ENCODE results near the gene NTRK2. TPM values are rescaled to one million over a fixed set of nuclear protein-coding genes. Genes with fewer than 3 reads are reported as not detected.

The NTRK2 gene
- total RNA-seq, 1 experiment from 2014 or later = not detected

DNA sequence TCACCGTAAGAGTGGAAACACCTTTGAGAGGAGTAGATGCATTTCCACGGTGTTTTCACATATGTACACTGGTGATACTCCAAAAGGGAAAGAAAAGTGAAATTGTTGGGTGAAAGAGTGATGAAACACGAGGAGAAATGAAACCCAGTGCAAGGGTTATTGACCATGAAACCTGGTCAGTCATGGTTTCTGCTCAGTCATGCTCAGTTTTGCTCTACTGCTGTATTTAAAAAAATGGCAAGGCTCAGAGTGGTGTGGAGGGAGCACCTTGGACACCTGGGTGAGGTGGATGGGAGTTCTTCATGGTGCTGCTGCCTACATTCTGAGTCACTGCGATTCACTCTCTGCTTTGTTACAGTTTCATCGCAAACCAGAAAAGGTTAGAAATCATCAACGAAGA is 32.3 kb downstream of the NTRK2 start:
- POLR2A ChIA-PET = no interaction called here

More for the DNA sequence above, 32.3 kb downstream of the NTRK2 start:
- CTCF ChIA-PET = no interaction called here
- Histone ChIP-seq H3K4me1 (ENCODE audit: control insufficient read depth in 1 of 2, insufficient read depth in 2 of 2, low read length in 2 of 2) (no peaks in the 10 kb centered on the region; a peak in 1 of 4 replicates), H3K9me3 (ENCODE audit: control insufficient read depth in 1 of 2, insufficient read depth in 1 of 2, low read depth in 1 of 2, low read length in 2 of 2) (no peaks in the 10 kb centered on the region), H3K27me3 (ENCODE audit: insufficient read depth, low read length) (no peaks in the 10 kb centered on the region), H4K20me1 (ENCODE audit: insufficient read depth) (no peaks in the 10 kb centered on the region), H3K27ac (ENCODE audit: low read depth, low read length) (no peak overlapping the region), H3K36me3 (ENCODE audit: control insufficient read depth in 1 of 2, insufficient read depth in 2 of 2, low read length in 2 of 2) (no peaks in the 10 kb centered on the region), H3K9ac (ENCODE audit: low read length) (no peak overlapping the region), H3K9me2 (ENCODE audit: insufficient read depth) (no peaks in the 10 kb centered on the region), H3K79me2 (ENCODE audit: insufficient read depth, low read length) (no peaks in the 10 kb centered on the region), H3K4me2 (ENCODE audit: low read length) (no peak overlapping the region), H2AFZ (ENCODE audit: low read depth, low read length, poor library complexity, severe bottlenecking) (no peak overlapping the region), H3K4me3 (replicated peaks in 1 of 2; ENCODE audit: low read depth in 1 of 2, low read length in 2 of 2) (no peak overlapping the region)
- no TSS peak for BruUV-seq (replicated peaks)
- no peak for ATAC-seq
- RAD21 ChIA-PET (ENCODE audit: low non-redundant PET in 1 of 2, low total read pairs in 2 of 2, uncharacterized antibody in 2 of 2, unreplicated experiment in 2 of 2) = no interaction called here
- no peak for DNase-seq (ENCODE audit: low read depth, low spot score)
- TF ChIP-seq SRF (IDR thresholded peaks at IDR 0.05; ENCODE audit: low read depth) (no peak), CEBPB (IDR thresholded peaks at IDR 0.05; ENCODE audit: low read depth) (no peak), EZH2phosphoT487 (IDR thresholded peaks at IDR 0.05; ENCODE audit: borderline replicate concordance) (no peak), EGR1 (IDR thresholded peaks at IDR 0.05; ENCODE audit: low read depth) (no peak), JUND (IDR thresholded peaks at IDR 0.05) (no peak), CBX3 (IDR thresholded peaks at IDR 0.05; ENCODE audit: low read depth) (no peak), RAD21 (IDR thresholded peaks at IDR 0.05; ENCODE audit: low read depth) (no peak), TCF7L2 (IDR thresholded peaks at IDR 0.05; ENCODE audit: borderline replicate concordance, extremely low read depth, insufficient read depth, insufficient read length) (no peak), FOSL1 (IDR thresholded peaks at IDR 0.05; ENCODE audit: low read depth) (no peak), SP1 (IDR thresholded peaks at IDR 0.05; ENCODE audit: low read depth) (no peak), POLR2AphosphoS5 (IDR thresholded peaks at IDR 0.05; ENCODE audit: low read depth, low read length) (no peak), ZNF274 (IDR thresholded peaks at IDR 0.05; ENCODE audit: low read depth, low read length) (no peak), YY1 (IDR thresholded peaks at IDR 0.05; ENCODE audit: extremely low read depth, insufficient replicate concordance, low read depth, low read length) (no peak), POLR2A (IDR thresholded peaks at IDR 0.05; ENCODE audit: borderline replicate concordance, extremely low read depth, insufficient read depth, insufficient read length) (no peak)
- TF ChIP-seq, protein P1, sequence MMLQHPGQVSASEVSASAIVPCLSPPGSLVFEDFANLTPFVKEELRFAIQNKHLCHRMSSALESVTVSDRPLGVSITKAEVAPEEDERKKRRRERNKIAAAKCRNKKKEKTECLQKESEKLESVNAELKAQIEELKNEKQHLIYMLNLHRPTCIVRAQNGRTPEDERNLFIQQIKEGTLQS (IDR thresholded peaks at IDR 0.05) = no peak
- TF ChIP-seq, protein P2, sequence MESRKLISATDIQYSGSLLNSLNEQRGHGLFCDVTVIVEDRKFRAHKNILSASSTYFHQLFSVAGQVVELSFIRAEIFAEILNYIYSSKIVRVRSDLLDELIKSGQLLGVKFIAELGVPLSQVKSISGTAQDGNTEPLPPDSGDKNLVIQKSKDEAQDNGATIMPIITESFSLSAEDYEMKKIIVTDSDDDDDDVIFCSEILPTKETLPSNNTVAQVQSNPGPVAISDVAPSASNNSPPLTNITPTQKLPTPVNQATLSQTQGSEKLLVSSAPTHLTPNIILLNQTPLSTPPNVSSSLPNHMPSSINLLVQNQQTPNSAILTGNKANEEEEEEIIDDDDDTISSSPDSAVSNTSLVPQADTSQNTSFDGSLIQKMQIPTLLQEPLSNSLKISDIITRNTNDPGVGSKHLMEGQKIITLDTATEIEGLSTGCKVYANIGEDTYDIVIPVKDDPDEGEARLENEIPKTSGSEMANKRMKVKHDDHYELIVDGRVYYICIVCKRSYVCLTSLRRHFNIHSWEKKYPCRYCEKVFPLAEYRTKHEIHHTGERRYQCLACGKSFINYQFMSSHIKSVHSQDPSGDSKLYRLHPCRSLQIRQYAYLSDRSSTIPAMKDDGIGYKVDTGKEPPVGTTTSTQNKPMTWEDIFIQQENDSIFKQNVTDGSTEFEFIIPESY (IDR thresholded peaks at IDR 0.05; ENCODE audit: extremely low read depth, insufficient replicate concordance, low read length) = no peak
- TF ChIP-seq, protein P3, sequence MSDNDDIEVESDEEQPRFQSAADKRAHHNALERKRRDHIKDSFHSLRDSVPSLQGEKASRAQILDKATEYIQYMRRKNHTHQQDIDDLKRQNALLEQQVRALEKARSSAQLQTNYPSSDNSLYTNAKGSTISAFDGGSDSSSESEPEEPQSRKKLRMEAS (IDR thresholded peaks at IDR 0.05) = no peak
- intact Hi-C loops (cut with micrococcal nuclease) = no loop called here

All from HCT116 (cell line).